GM13976 (cell line): Measurements from ENCODE around the gene RTCA.
A peak's percentile ranks its signal among the peaks of the same experiment; 100 is the strongest.

Experiments used
- DNase-seq: peaks from one replicate; pipeline ENCODE4 v3.0.0; 2012; ENCODE audit warnings: low spot score
- in situ Hi-C: fragments of 300-500 bp; cut with MboI; formaldehyde crosslinking; loops from one replicate; pipeline ENCODE4 v1.12.0; 2022; ENCODE audit warnings: low sequenced_read_pairs, mixed read lengths, inconsistent platforms; ENCODE audit not compliant: unreplicated experiment
- TF ChIP-seq, protein P1 (sequence below): IDR thresholded peaks from 2 replicates; pipeline ENCODE4 v1.5.1; 2012; ENCODE audit warnings: borderline replicate concordance, mild to moderate bottlenecking; ENCODE audit not compliant: insufficient read depth; ENCODE audit errors: extremely low read depth, missing control alignments, control extremely low read depth

The RTCA gene

DNA sequence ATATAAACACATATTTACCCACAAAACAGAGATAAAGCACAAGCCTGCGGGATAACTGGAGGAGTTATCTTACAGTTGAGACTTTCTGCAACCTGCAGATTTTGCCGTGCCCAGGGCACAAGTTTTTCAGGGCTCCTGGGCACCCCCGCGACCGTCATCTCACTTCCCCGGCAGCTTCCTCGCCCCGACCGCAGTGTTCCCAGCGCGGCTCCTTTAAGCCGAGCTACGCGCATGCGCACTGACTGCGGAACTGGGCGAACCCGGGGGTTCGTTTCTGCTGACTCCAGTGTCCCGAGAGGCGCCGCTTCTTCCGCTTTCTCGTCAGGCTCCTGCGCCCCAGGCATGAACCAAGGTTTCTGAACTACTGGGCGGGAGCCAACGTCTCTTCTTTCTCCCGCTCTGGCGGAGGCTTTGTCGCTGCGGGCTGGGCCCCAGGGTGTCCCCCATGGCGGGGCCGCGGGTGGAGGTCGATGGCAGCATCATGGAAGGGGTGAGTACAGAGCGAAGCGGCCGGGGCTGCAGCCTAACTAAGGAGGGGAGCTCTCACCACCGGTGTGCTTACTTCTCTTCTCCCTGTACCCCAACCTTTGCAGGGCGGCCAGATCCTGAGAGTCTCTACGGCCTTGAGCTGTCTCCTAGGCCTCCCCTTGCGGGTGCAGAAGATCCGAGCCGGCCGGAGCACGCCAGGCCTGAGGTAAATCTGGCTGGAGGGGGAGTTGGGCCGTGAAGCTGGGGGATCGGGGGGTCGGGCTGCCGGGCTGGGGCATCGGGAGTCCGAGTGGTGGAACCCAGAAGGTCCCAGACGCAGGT lies at the start of gene RTCA:
Gene RTCA, plus strand, starts transcription at position 286 of the 810 bp plus-strand sequence. Its CDS starts 160 bp downstream, at position 446.
- peak; percentile 94 for DNase-seq
- in situ Hi-C loops, result no loop called here
- TF ChIP-seq, protein P1, sequence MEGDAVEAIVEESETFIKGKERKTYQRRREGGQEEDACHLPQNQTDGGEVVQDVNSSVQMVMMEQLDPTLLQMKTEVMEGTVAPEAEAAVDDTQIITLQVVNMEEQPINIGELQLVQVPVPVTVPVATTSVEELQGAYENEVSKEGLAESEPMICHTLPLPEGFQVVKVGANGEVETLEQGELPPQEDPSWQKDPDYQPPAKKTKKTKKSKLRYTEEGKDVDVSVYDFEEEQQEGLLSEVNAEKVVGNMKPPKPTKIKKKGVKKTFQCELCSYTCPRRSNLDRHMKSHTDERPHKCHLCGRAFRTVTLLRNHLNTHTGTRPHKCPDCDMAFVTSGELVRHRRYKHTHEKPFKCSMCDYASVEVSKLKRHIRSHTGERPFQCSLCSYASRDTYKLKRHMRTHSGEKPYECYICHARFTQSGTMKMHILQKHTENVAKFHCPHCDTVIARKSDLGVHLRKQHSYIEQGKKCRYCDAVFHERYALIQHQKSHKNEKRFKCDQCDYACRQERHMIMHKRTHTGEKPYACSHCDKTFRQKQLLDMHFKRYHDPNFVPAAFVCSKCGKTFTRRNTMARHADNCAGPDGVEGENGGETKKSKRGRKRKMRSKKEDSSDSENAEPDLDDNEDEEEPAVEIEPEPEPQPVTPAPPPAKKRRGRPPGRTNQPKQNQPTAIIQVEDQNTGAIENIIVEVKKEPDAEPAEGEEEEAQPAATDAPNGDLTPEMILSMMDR, result no peak

DNA sequence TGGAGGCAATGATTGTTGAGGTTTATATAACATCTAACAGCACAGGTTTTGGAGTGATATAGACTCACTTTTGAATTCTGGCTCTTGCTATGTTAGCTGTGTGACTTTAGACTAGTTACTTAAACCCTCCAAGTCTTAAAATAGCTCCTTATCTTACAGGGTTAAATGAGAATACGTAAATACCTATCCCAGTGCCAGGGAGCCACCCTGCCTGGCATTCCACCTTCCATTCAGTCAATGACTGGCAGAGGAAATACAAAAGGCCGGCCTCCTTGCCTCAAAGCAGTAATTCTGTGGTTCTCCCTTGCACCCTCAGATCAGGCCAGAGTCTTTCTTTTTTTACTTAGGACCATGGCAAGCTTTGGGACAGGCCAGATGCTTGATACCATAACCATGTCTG lies 48.2 kb upstream of the RTCA start:
- no peak for DNase-seq
- in situ Hi-C loops, result no loop called here
- TF ChIP-seq, protein P1, result no peak

DNA sequence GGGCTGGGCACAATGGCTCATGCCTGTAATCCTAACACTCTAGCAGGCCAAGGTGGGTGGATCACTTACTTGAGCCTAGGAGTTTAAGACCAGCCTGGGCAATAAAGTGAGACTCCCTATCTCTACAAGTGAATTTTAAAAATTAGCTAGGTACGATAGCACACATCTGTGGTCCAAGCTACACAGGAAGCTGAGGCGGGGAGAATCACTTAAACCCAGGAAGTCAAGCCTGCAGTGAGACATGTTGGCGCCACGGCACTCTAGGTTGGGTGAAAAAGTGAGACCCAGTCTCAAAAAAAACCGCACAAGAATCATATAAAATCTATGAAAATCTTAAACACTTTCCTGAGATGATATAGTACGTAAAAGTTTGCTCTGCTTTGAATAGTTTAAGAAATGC lies 46.6 kb upstream of the RTCA start:
- in situ Hi-C loops, result no loop called here
- TF ChIP-seq, protein P1, result no peak
- DNase-seq, result no peak

DNA sequence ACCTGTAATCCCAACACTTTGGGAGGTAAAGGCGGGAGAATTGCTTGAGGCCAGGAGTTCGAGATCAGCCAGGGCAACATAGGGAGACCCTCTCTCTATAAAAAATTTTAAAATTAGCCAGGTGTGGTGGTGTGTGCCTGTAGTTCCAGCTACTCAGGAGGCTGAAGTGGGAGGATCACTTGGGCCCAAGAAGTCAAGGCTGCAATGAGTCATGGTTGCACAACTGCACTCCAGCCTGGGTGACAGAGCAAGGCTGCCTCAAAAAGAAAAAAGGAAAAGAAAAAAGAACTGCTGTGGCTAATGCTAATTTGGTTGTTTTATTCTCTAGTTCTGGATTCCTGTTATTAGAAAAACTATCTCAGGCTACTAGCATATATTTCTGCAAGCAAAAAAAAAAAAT lies 46.1 kb upstream of the RTCA start:
- in situ Hi-C loops, result no loop called here
- TF ChIP-seq, protein P1, result no peak
- DNase-seq, result no peak

DNA sequence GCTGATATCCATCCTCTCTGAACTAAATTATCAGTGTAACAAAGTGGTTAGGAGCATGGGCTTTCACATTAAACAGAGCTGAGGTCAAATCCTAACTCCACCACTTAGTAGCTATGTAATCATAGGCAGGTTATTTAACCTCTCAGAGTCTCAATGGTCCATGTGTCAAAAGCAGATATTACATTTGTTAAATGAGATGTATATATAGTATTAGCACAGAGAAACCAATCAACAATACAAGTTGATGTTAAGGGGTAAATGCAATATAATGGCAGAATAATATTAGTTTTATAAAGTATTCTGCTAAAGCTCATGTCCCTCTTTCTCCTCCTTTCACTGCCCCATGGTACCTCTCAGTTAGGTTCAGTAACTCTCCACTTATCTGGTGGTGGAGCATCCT lies 43.6 kb upstream of the RTCA start:
- TF ChIP-seq, protein P1, result no peak
- DNase-seq, result no peak
- in situ Hi-C loops, result no loop called here

DNA sequence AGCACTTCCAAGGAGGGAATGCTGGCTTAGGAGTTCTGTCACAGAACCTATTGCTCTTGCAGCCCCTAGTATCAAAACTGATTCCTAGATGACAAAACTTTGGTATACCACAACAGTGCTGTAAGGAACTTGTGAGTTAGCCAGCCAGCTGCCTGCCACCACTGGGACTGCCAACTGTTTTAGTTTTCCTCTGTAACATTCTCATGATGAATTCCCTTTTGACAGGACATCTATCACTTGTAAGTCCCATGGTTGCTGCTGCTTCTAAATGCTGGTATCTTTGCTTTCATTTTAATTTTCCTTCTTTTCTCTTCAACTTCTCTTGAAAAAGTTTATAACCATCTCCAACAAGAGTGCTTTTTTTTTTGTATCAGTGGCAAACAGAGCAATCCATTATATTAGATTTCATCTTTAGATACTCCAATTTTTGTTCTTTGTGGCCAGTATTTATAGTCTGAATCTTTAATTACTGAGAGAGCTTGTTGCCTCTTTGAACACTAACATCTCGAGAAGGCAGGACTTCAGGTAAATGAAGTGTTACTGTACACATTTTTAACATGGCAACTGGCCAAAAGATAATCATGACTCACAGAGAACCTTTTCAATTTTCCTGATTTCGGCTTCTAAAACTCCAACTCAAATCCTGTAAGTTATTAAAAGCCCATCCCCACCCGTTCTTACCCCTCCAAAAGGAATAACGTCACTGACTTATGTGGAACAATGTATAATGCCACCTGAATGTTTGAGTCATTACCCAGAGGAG lies 36.2 kb upstream of the RTCA start:
- in situ Hi-C loops, result no loop called here
- TF ChIP-seq, protein P1, result no peak
- DNase-seq, result no peak
